GM23338 (cell line): Measurements from ENCODE around the gene SIGLEC8. TPM values are rescaled to one million over a fixed set of nuclear protein-coding genes. Genes with fewer than 3 reads are reported as not detected.

Experiments used
- ATAC-seq: fragments of 200-7000 bp; cut with Tn5 transposase; 3 replicates; pipeline ENCODE4 v1.9.1; 2020
- DNase-seq: peaks from one replicate; pipeline ENCODE4 v3.0.0-alpha.2; 2015; ENCODE audit warnings: low spot score
- H2AFZ ChIP-seq: fragments of 200-600 bp; sonication (generic); 2 replicates; pipeline ENCODE4 v1.8.0; 2016; ENCODE audit warnings: antibody characterized with exemption, mild to moderate bottlenecking, moderate library complexity
- H3F3A ChIP-seq: fragments of 200-600 bp; sonication (generic); replicated peaks from 2 replicates; pipeline ENCODE4 v1.8.0; 2017; ENCODE audit warnings: antibody characterized with exemption, mixed run types, low read depth
- H3K27ac ChIP-seq: fragments of 200-600 bp; sonication (generic); 2 replicates; pipeline ENCODE4 v1.6.1; 2016; ENCODE audit warnings: low read depth
- H3K27me3 ChIP-seq: fragments of 200-600 bp; sonication (generic); 2 replicates; pipeline ENCODE4 v1.8.0; 2016; ENCODE audit warnings: mild to moderate bottlenecking, mixed run types, moderate library complexity; ENCODE audit not compliant: insufficient read depth
- H3K36me3 ChIP-seq: fragments of 200-600 bp; sonication (generic); 2 replicates; pipeline ENCODE4 v1.8.0; 2016; ENCODE audit warnings: mild to moderate bottlenecking; ENCODE audit not compliant: insufficient read depth
- H3K4me1 ChIP-seq: fragments of 200-600 bp; sonication (generic); 2 replicates; pipeline ENCODE4 v1.8.0; 2016; ENCODE audit warnings: mild to moderate bottlenecking, moderate library complexity; ENCODE audit not compliant: insufficient read depth
- H3K4me2 ChIP-seq: fragments of 200-600 bp; sonication (generic); 2 replicates; pipeline ENCODE4 v1.7.1; 2017; ENCODE audit warnings: mixed run types
- H3K4me3 ChIP-seq: fragments of 200-600 bp; sonication (generic); 2 replicates; pipeline ENCODE4 v1.6.1; 2016; ENCODE audit warnings: mixed run types
- H3K79me2 ChIP-seq: fragments of 200-600 bp; sonication (generic); replicated peaks from 2 replicates; pipeline ENCODE4 v1.8.0; 2017; ENCODE audit warnings: mild to moderate bottlenecking; ENCODE audit not compliant: insufficient read depth
- H3K9me2 ChIP-seq: fragments of 200-600 bp; sonication (generic); 2 replicates; pipeline ENCODE4 v1.8.0; 2017; ENCODE audit not compliant: insufficient read depth
- H4K20me1 ChIP-seq: fragments of 200-600 bp; sonication (generic); replicated peaks from 2 replicates; pipeline ENCODE4 v1.8.0; 2017; ENCODE audit warnings: mild to moderate bottlenecking; ENCODE audit not compliant: insufficient read depth
- H3K27ac Mint-ChIP-seq: 2 replicates; pipeline ENCODE4 v1.8.0; 2020; ENCODE audit warnings: inconsistent platforms, mild to moderate bottlenecking, moderate library complexity, mixed read lengths
- H3K27me3 Mint-ChIP-seq: 3 replicates; pipeline ENCODE4 v1.8.0; 2022; ENCODE audit warnings: low read depth, mild to moderate bottlenecking, moderate library complexity, mixed read lengths, inconsistent platforms; ENCODE audit not compliant: insufficient read depth, poor library complexity
- H3K36me3 Mint-ChIP-seq: 3 replicates; pipeline ENCODE4 v1.8.0; 2021; ENCODE audit warnings: low read depth, mild to moderate bottlenecking, inconsistent platforms, moderate library complexity, mixed read lengths
- H3K4me1 Mint-ChIP-seq: 3 replicates; pipeline ENCODE4 v1.8.0; 2020; ENCODE audit warnings: mild to moderate bottlenecking, inconsistent platforms, mixed read lengths
- H3K4me3 Mint-ChIP-seq: 3 replicates; pipeline ENCODE4 v1.8.0; 2021; ENCODE audit warnings: moderate library complexity, mild to moderate bottlenecking, inconsistent platforms, mixed read lengths
- H3K9me3 Mint-ChIP-seq: 3 replicates; pipeline ENCODE4 v1.8.0; 2020; ENCODE audit warnings: moderate library complexity, mild to moderate bottlenecking, inconsistent platforms, mixed read lengths
- CREB1 ChIP-seq: fragments of 250-450 bp; sonication (Bioruptor Pico); IDR thresholded peaks from 2 replicates; pipeline ENCODE4 v1.5.0; 2020; ENCODE audit warnings: low read depth, mild to moderate bottlenecking, moderate library complexity
- EZH2 ChIP-seq: fragments of 200-600 bp; sonication (generic); IDR thresholded peaks from one replicate; pipeline ENCODE4 v1.8.0; 2017; ENCODE audit warnings: antibody characterized with exemption, mild to moderate bottlenecking, low read depth; ENCODE audit not compliant: unreplicated experiment
- EZH2phosphoT487 ChIP-seq: fragments of 200-600 bp; sonication (generic); IDR thresholded peaks from one replicate; pipeline ENCODE4 v1.8.1; 2018; ENCODE audit warnings: antibody characterized with exemption; ENCODE audit not compliant: unreplicated experiment
- JUNB ChIP-seq: IDR thresholded peaks from one replicate; pipeline ENCODE4 v1.6.1; 2016; ENCODE audit warnings: antibody characterized with exemption; ENCODE audit not compliant: unreplicated experiment
- NANOG ChIP-seq: IDR thresholded peaks from 2 replicates; pipeline ENCODE4 v1.6.1; 2016; ENCODE audit warnings: antibody characterized with exemption, borderline replicate concordance
- POLR2AphosphoS5 ChIP-seq: IDR thresholded peaks from 2 replicates; pipeline ENCODE4 v1.6.1; 2016; ENCODE audit warnings: antibody characterized with exemption, low read depth
- STAT1 ChIP-seq: IDR thresholded peaks from one replicate; pipeline ENCODE4 v1.6.1; 2016; ENCODE audit warnings: antibody characterized with exemption; ENCODE audit not compliant: unreplicated experiment
- ZNF114 ChIP-seq: fragments of 250-450 bp; sonication (Bioruptor Pico); IDR thresholded peaks from 2 replicates; pipeline ENCODE4 v1.5.0; 2020; ENCODE audit warnings: mild to moderate bottlenecking, moderate library complexity
- ZNF331 ChIP-seq: fragments of 250-450 bp; sonication (Bioruptor Pico); IDR thresholded peaks from 2 replicates; pipeline ENCODE4 v1.5.0; 2020; ENCODE audit warnings: low read depth, mild to moderate bottlenecking, moderate library complexity
- polyA plus RNA-seq: library from polyadenylated mRNA; unstranded; fragments of >200 nt; fragmentation: Nextera tagmentation; extraction: Ambion mirVana; gene quantifications from 2 replicates; pipeline ENCODE4 v1.2.1, GENCODE V29; 2016
- total RNA-seq: library from RNA; depleted of rRNA; stranded (reverse); fragments of >200 nt; shearing (Covaris generic); gene quantifications from 2 replicates; pipeline ENCODE4 v1.2.3, GENCODE V29; 2014
- TF ChIP-seq, protein P1 (sequence below): fragments of 250-450 bp; sonication (Bioruptor Pico); IDR thresholded peaks from 2 replicates; pipeline ENCODE4 v1.5.0; 2020; ENCODE audit warnings: mild to moderate bottlenecking, moderate library complexity
- TF ChIP-seq, protein P2 (sequence below), 2 experiments: fragments of 200-600 bp in 1 of 2; sonication (generic) in 1 of 2; conservative IDR thresholded peaks; 2 replicates each; pipeline versions ENCODE4 v1.5.1 to v1.6.1; 2016 to 2017; ENCODE audit warnings: antibody characterized with exemption in 2 of 2, low read depth in 2 of 2, mild to moderate bottlenecking in 2 of 2, moderate library complexity in 1 of 2
- TF ChIP-seq, protein P3 (sequence below): IDR thresholded peaks from one replicate; pipeline ENCODE4 v1.6.1; 2018; ENCODE audit warnings: antibody characterized with exemption; ENCODE audit not compliant: unreplicated experiment
- TF ChIP-seq, protein P4 (sequence below): IDR thresholded peaks from 2 replicates; pipeline ENCODE4 v1.6.1; 2016; ENCODE audit warnings: antibody characterized with exemption

Gene SIGLEC8
- total and polyA plus RNA-seq, 2 experiments from 2014 or later = not detected

DNA sequence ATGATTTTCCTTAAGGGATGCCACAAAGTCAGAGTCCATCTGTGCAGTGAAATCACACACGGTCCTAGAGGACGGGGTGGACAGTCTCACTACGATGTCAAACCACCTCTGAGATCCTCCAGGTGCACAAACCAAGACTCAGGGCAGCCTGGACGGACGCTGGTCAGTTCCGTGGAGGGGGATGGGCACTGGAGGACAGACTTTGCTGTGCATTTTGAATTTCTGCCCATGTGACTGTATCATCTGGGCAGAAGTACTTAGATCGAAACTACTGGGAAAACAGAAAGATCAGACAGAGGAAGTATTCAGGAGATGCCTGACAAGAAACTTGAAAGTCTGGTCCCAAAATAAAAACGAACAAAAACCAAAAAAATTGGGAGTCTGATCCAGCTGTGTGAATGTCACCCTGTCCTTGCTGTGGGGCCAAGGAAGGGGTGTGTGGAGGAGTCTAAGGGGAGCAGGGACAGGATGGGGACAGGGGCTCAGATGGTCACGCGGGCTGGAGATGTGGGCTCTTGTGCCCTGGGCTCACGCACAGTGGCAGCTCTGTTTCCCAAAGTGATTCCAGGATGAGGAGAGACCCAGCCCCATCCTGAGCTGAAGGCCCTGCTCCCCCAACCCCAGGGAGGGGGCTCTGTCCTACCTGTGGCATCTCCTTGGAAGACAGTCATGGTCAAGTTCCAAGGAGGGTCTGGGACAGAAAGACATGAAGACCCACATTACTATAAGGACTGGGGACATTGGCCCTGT, 1.5 kb downstream of the SIGLEC8 start:
- Histone ChIP-seq H3K4me3 (no peak overlapping the region), H3K27ac (no peak overlapping the region), H3K4me1 (no peaks in the 10 kb centered on the region), H3K4me2 (no peak overlapping the region), H2AFZ (no peak overlapping the region), H3K9me2 (peaks cover 3% of the 10 kb centered on the region; the same call in 1 of the 2 replicates), H3K27me3 (no peaks in the 10 kb centered on the region), H3F3A (no peaks in the 10 kb centered on the region), H3K79me2 (no peaks in the 10 kb centered on the region), H3K36me3 (no peaks in the 10 kb centered on the region), H4K20me1 (no peaks in the 10 kb centered on the region)
- DNase-seq = no peak
- TF ChIP-seq CREB1 (CRISPR knock-in tag) = no peak
- no peak for TF ChIP-seq EZH2phosphoT487
- TF ChIP-seq EZH2 = no peak
- TF ChIP-seq ZNF114 = no peak
- TF ChIP-seq STAT1 = no peak
- TF ChIP-seq JUNB = no peak
- TF ChIP-seq, protein P1, sequence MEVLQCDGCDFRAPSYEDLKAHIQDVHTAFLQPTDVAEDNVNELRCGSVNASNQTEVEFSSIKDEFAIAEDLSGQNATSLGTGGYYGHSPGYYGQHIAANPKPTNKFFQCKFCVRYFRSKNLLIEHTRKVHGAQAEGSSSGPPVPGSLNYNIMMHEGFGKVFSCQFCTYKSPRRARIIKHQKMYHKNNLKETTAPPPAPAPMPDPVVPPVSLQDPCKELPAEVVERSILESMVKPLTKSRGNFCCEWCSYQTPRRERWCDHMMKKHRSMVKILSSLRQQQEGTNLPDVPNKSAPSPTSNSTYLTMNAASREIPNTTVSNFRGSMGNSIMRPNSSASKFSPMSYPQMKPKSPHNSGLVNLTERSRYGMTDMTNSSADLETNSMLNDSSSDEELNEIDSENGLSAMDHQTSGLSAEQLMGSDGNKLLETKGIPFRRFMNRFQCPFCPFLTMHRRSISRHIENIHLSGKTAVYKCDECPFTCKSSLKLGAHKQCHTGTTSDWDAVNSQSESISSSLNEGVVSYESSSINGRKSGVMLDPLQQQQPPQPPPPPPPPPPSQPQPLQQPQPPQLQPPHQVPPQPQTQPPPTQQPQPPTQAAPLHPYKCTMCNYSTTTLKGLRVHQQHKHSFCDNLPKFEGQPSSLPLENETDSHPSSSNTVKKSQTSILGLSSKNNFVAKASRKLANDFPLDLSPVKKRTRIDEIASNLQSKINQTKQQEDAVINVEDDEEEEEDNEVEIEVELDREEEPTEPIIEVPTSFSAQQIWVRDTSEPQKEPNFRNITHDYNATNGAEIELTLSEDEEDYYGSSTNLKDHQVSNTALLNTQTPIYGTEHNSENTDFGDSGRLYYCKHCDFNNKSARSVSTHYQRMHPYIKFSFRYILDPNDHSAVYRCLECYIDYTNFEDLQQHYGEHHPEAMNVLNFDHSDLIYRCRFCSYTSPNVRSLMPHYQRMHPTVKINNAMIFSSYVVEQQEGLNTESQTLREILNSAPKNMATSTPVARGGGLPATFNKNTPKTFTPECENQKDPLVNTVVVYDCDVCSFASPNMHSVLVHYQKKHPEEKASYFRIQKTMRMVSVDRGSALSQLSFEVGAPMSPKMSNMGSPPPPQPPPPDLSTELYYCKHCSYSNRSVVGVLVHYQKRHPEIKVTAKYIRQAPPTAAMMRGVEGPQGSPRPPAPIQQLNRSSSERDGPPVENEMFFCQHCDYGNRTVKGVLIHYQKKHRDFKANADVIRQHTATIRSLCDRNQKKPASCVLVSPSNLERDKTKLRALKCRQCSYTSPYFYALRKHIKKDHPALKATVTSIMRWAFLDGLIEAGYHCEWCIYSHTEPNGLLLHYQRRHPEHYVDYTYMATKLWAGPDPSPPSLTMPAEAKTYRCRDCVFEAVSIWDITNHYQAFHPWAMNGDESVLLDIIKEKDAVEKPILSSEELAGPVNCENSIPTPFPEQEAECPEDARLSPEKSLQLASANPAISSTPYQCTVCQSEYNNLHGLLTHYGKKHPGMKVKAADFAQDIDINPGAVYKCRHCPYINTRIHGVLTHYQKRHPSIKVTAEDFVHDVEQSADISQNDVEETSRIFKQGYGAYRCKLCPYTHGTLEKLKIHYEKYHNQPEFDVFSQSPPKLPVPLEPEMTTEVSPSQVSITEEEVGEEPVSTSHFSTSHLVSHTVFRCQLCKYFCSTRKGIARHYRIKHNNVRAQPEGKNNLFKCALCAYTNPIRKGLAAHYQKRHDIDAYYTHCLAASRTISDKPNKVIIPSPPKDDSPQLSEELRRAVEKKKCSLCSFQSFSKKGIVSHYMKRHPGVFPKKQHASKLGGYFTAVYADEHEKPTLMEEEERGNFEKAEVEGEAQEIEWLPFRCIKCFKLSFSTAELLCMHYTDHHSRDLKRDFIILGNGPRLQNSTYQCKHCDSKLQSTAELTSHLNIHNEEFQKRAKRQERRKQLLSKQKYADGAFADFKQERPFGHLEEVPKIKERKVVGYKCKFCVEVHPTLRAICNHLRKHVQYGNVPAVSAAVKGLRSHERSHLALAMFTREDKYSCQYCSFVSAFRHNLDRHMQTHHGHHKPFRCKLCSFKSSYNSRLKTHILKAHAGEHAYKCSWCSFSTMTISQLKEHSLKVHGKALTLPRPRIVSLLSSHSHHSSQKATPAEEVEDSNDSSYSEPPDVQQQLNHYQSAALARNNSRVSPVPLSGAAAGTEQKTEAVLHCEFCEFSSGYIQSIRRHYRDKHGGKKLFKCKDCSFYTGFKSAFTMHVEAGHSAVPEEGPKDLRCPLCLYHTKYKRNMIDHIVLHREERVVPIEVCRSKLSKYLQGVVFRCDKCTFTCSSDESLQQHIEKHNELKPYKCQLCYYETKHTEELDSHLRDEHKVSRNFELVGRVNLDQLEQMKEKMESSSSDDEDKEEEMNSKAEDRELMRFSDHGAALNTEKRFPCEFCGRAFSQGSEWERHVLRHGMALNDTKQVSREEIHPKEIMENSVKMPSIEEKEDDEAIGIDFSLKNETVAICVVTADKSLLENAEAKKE (CRISPR knock-in tag) = no peak
- TF ChIP-seq NANOG = no peak
- TF ChIP-seq, protein P2, sequence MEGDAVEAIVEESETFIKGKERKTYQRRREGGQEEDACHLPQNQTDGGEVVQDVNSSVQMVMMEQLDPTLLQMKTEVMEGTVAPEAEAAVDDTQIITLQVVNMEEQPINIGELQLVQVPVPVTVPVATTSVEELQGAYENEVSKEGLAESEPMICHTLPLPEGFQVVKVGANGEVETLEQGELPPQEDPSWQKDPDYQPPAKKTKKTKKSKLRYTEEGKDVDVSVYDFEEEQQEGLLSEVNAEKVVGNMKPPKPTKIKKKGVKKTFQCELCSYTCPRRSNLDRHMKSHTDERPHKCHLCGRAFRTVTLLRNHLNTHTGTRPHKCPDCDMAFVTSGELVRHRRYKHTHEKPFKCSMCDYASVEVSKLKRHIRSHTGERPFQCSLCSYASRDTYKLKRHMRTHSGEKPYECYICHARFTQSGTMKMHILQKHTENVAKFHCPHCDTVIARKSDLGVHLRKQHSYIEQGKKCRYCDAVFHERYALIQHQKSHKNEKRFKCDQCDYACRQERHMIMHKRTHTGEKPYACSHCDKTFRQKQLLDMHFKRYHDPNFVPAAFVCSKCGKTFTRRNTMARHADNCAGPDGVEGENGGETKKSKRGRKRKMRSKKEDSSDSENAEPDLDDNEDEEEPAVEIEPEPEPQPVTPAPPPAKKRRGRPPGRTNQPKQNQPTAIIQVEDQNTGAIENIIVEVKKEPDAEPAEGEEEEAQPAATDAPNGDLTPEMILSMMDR (conservative IDR thresholded peaks at IDR 0.05; ENCODE audit: low read depth in 2 of 2) = no peak
- TF ChIP-seq ZNF331 (CRISPR knock-in tag) = no peak
- no peak for TF ChIP-seq POLR2AphosphoS5
- TF ChIP-seq, protein P3, sequence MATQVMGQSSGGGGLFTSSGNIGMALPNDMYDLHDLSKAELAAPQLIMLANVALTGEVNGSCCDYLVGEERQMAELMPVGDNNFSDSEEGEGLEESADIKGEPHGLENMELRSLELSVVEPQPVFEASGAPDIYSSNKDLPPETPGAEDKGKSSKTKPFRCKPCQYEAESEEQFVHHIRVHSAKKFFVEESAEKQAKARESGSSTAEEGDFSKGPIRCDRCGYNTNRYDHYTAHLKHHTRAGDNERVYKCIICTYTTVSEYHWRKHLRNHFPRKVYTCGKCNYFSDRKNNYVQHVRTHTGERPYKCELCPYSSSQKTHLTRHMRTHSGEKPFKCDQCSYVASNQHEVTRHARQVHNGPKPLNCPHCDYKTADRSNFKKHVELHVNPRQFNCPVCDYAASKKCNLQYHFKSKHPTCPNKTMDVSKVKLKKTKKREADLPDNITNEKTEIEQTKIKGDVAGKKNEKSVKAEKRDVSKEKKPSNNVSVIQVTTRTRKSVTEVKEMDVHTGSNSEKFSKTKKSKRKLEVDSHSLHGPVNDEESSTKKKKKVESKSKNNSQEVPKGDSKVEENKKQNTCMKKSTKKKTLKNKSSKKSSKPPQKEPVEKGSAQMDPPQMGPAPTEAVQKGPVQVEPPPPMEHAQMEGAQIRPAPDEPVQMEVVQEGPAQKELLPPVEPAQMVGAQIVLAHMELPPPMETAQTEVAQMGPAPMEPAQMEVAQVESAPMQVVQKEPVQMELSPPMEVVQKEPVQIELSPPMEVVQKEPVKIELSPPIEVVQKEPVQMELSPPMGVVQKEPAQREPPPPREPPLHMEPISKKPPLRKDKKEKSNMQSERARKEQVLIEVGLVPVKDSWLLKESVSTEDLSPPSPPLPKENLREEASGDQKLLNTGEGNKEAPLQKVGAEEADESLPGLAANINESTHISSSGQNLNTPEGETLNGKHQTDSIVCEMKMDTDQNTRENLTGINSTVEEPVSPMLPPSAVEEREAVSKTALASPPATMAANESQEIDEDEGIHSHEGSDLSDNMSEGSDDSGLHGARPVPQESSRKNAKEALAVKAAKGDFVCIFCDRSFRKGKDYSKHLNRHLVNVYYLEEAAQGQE = no peak
- TF ChIP-seq, protein P4, sequence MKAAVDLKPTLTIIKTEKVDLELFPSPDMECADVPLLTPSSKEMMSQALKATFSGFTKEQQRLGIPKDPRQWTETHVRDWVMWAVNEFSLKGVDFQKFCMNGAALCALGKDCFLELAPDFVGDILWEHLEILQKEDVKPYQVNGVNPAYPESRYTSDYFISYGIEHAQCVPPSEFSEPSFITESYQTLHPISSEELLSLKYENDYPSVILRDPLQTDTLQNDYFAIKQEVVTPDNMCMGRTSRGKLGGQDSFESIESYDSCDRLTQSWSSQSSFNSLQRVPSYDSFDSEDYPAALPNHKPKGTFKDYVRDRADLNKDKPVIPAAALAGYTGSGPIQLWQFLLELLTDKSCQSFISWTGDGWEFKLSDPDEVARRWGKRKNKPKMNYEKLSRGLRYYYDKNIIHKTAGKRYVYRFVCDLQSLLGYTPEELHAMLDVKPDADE = no peak
- no peak for ATAC-seq
- Mint-ChIP-seq H3K27ac (no peak overlapping the region), H3K4me3 (no peak overlapping the region), H3K9me3 (peaks cover 57% of the 10 kb centered on the region), H3K36me3 (peaks cover 7% of the 10 kb centered on the region), H3K27me3 (peaks cover 11% of the 10 kb centered on the region), H3K4me1 (no peaks in the 10 kb centered on the region; the same call in 2 of the 3 replicates)
